Endothelial cell (in vitro differentiated cells): ENCODE measurements around the gene GDA. TPM values are rescaled to one million over a fixed set of nuclear protein-coding genes. Genes with fewer than 3 reads are reported as not detected.

Experiments used
- DNase-seq: peaks from one replicate; pipeline ENCODE4 v3.0.0; 2021; ENCODE audit warnings: low spot score
- H3K27ac Mint-ChIP-seq: one replicate; pipeline ENCODE4 v1.8.0; 2021; ENCODE audit warnings: mixed read lengths, inconsistent platforms; ENCODE audit not compliant: unreplicated experiment
- H3K27me3 Mint-ChIP-seq: one replicate; pipeline ENCODE4 v1.8.0; 2021; ENCODE audit warnings: mild to moderate bottlenecking, moderate library complexity, mixed read lengths, inconsistent platforms; ENCODE audit not compliant: unreplicated experiment
- H3K36me3 Mint-ChIP-seq: one replicate; pipeline ENCODE4 v1.8.0; 2021; ENCODE audit warnings: mild to moderate bottlenecking, low read depth, mixed read lengths, inconsistent platforms; ENCODE audit not compliant: unreplicated experiment
- H3K4me1 Mint-ChIP-seq: one replicate; pipeline ENCODE4 v1.8.0; 2021; ENCODE audit warnings: mild to moderate bottlenecking, mixed read lengths, inconsistent platforms; ENCODE audit not compliant: unreplicated experiment
- H3K4me3 Mint-ChIP-seq: one replicate; pipeline ENCODE4 v1.8.0; 2021; ENCODE audit warnings: mild to moderate bottlenecking, mixed read lengths, inconsistent platforms; ENCODE audit not compliant: unreplicated experiment
- H3K9me3 Mint-ChIP-seq: one replicate; pipeline ENCODE4 v1.8.0; 2021; ENCODE audit warnings: mixed read lengths, inconsistent platforms; ENCODE audit not compliant: unreplicated experiment
- CTCF ChIP-seq: fragments of 200-600 bp; sonication (generic); IDR thresholded peaks from one replicate; pipeline ENCODE4 v1.5.0; 2021; ENCODE audit warnings: antibody characterized with exemption; ENCODE audit not compliant: unreplicated experiment
- total RNA-seq: library from RNA; stranded (reverse); fragmentation: NEBNext Ultra II Directional; extraction: Animal tissue kit (Norgen Biotek cat#: 25700); gene quantifications from one replicate; pipeline ENCODE4 v1.2.1, GENCODE V29; 2021; ENCODE audit not compliant: unreplicated experiment

GDA gene
- total RNA-seq, 1 donor from 2014 or later = 0.23 TPM

GRCh38 chr9:72168075-72168474 is 18.8 kb downstream of the GDA start:
- TF ChIP-seq CTCF = no peak
- Mint-ChIP-seq H3K27ac (no peak overlapping the region), H3K27me3 (no peaks in the 10 kb centered on the region), H3K9me3 (no peaks in the 10 kb centered on the region), H3K4me1 (no peaks in the 10 kb centered on the region), H3K36me3 (no peaks in the 10 kb centered on the region), H3K4me3 (no peak overlapping the region)
- DNase-seq = no peak

GRCh38 chr9:72169178-72169577 is 19.9 kb downstream of the GDA start:
- no peak for DNase-seq
- H3K4me1 Mint-ChIP-seq = no peaks in the 10 kb centered on the region
- no peak overlapping the region for H3K4me3 Mint-ChIP-seq
- no peaks in the 10 kb centered on the region for H3K36me3 Mint-ChIP-seq
- no peak overlapping the region for H3K27ac Mint-ChIP-seq
- H3K9me3 Mint-ChIP-seq = no peaks in the 10 kb centered on the region
- H3K27me3 Mint-ChIP-seq = no peaks in the 10 kb centered on the region
- no peak for TF ChIP-seq CTCF

GRCh38 chr9:72173080-72173479 is 23.8 kb downstream of the GDA start:
- no peaks in the 10 kb centered on the region for H3K9me3 Mint-ChIP-seq
- no peak for TF ChIP-seq CTCF

GRCh38 chr9:72185561-72185960 is 36.3 kb downstream of the GDA start:
- Mint-ChIP-seq H3K9me3 (no peaks in the 10 kb centered on the region), H3K36me3 (no peaks in the 10 kb centered on the region), H3K27ac (no peak overlapping the region), H3K27me3 (peaks cover 1% of the 10 kb centered on the region), H3K4me1 (no peaks in the 10 kb centered on the region), H3K4me3 (no peak overlapping the region)
- no peak for TF ChIP-seq CTCF
- DNase-seq = no peak

More at GRCh38 chr9:72173080-72173479, 23.8 kb downstream of the GDA start:
- H3K36me3 Mint-ChIP-seq = no peaks in the 10 kb centered on the region
- H3K27me3 Mint-ChIP-seq = no peaks in the 10 kb centered on the region
- H3K4me3 Mint-ChIP-seq = no peak overlapping the region
- no peaks in the 10 kb centered on the region for H3K4me1 Mint-ChIP-seq
- no peak overlapping the region for H3K27ac Mint-ChIP-seq
- DNase-seq = no peak

- H3K36me3 Mint-ChIP-seq = no peaks in the 10 kb centered on the region
- no peak for DNase-seq
- no peak overlapping the region for H3K4me3 Mint-ChIP-seq
- H3K27ac Mint-ChIP-seq = no peak overlapping the region
- H3K4me1 Mint-ChIP-seq = no peaks in the 10 kb centered on the region
- H3K27me3 Mint-ChIP-seq = no peaks in the 10 kb centered on the region
- TF ChIP-seq CTCF = no peak
- H3K9me3 Mint-ChIP-seq = no peaks in the 10 kb centered on the region
These were observed 38.0 kb downstream of the GDA start for GRCh38 chr9:72187121-72187695.
